Fibroblast of the aortic adventitia (primary cell): ENCODE data around the gene NCAPD3. TPM values are rescaled to one million over a fixed set of nuclear protein-coding genes. Genes with fewer than 3 reads are reported as not detected.

Experiments
- DNase-seq: peaks from one replicate; pipeline ENCODE4 v3.0.0-alpha.2; 2010; ENCODE audit warnings: low read depth
- H3K4me3 ChIP-seq: 2 replicates; pipeline ENCODE4 v1.5.1; 2011; ENCODE audit warnings: low read depth, mild to moderate bottlenecking, control low read depth, low read length, moderate library complexity
- CTCF ChIP-seq: IDR thresholded peaks from 2 replicates; pipeline ENCODE4 v1.5.1; 2011; ENCODE audit warnings: mild to moderate bottlenecking, low read length, control low read depth, inconsistent platforms; ENCODE audit not compliant: insufficient read depth
- total RNA-seq: library from RNA; depleted of rRNA; stranded (reverse); fragments of >200 nt; gene quantifications from 2 replicates; pipeline ENCODE4 v1.2.3, GENCODE V29; 2012; ENCODE audit warnings: low replicate concordance

Gene NCAPD3
- total RNA-seq, 1 donor = 29.7 TPM

- no peak for DNase-seq
- TF ChIP-seq CTCF = no peak
- H3K4me3 ChIP-seq = no peak overlapping the region
Measured at GRCh38 chr11:134267966-134268365, 44.2 kb upstream of the NCAPD3 start.

GRCh38 chr11:134267461-134267860, 43.7 kb upstream of the NCAPD3 start:
- no peak for DNase-seq
- H3K4me3 ChIP-seq = no peak overlapping the region
- no peak for TF ChIP-seq CTCF

- H3K4me3 ChIP-seq = no peak overlapping the region
- TF ChIP-seq CTCF = no peak
- DNase-seq = peak; percentile 75
Measured at GRCh38 chr11:134266841-134267251, 43.1 kb upstream of the NCAPD3 start.

GRCh38 chr11:134266440-134266839, 42.7 kb upstream of the NCAPD3 start:
- no peak for TF ChIP-seq CTCF
- no peak for DNase-seq
- H3K4me3 ChIP-seq = no peak overlapping the region

GRCh38 chr11:134264966-134265764, 41.4 kb upstream of the NCAPD3 start:
- no peak for DNase-seq
- H3K4me3 ChIP-seq = no peak overlapping the region
- TF ChIP-seq CTCF = no peak

GRCh38 chr11:134261626-134262488, 38.1 kb upstream of the NCAPD3 start:
- DNase-seq = peak; percentile 11

More at GRCh38 chr11:134261626-134262488, 38.1 kb upstream of the NCAPD3 start:
- peak; percentile 46 for TF ChIP-seq CTCF
- no peak overlapping the region for H3K4me3 ChIP-seq
